Measurements from ENCODE around the gene PIP4P1. TPM values are rescaled to one million over a fixed set of nuclear protein-coding genes. Genes with fewer than 3 reads are reported as not detected.
"Not testable (repeated sequence)": the region's sequence is repeated elsewhere in the genome, so short reads cannot be mapped to it uniquely, and the experiment has no call there.

PIP4P1 gene
- total RNA-seq, 1 experiment from 2014 or later: 32.8 TPM

DNA sequence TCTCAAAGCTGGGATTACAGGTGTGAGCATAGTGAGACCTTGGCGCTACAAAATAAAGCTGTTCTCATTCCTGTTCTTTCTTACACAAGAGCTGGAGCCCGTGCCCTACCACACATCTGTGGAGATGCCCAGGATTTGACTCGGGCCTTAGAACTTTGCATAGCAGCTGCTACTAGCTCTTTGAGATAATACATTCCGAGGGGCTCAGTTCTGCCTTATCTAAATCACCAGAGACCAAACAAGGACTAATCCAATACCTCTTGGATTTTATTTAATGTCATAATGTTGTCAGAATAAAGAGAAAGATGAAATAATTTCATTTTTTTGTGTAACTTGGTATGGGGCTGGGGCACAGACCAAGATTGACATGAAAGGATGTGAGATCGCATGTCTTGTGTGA, 15.5 kb upstream of the PIP4P1 start:
- DNase-seq (ENCODE audit: low spot score): no peak

DNA sequence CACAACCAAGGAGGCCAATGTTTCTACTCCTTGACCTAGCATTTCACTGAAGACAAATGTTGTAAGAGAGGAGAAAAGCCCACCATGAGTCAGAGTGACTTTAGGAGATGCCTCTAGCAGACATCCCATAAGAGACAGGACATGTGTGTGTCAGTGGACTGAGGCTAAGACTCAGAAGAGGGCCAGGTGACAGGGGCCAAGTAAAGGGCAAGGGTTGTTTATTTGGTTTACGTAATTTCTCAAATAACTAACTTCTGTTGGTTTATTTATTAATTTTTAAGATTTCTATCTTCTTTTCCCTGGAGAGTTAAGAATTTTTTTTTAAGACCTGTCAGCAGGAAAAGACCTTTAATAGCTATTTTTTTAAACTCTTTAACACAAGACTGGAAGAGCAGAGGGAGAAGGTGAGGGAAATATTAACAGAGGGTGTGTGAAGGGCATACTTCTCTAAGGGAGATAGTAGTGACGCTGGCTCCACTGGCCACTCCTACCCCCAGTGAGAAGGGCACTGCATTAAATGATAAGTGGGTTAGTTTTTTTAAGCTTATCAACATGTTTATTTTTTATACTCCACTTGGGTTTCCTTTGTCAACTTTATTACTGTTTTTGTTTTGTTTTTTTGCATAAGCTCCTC, 11.4 kb upstream of the PIP4P1 start:
- no peak for DNase-seq (ENCODE audit: low spot score)

DNA sequence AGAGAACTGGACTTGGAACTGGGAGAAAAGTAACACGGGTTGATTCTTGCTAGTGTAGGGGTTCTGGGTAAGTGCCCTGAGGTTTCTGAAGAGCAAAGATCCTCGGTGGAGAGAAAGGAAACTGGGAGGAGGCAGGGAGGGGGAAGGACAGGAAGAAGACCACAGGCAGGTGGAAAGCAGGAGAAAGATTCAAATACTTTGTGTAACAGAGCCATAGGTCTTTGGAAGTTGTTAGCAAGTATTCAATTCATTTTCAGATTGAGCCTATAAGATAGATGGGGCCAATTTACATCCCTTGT, 9.3 kb upstream of the PIP4P1 start:
- DNase-seq (ENCODE audit: low spot score): no peak

DNA sequence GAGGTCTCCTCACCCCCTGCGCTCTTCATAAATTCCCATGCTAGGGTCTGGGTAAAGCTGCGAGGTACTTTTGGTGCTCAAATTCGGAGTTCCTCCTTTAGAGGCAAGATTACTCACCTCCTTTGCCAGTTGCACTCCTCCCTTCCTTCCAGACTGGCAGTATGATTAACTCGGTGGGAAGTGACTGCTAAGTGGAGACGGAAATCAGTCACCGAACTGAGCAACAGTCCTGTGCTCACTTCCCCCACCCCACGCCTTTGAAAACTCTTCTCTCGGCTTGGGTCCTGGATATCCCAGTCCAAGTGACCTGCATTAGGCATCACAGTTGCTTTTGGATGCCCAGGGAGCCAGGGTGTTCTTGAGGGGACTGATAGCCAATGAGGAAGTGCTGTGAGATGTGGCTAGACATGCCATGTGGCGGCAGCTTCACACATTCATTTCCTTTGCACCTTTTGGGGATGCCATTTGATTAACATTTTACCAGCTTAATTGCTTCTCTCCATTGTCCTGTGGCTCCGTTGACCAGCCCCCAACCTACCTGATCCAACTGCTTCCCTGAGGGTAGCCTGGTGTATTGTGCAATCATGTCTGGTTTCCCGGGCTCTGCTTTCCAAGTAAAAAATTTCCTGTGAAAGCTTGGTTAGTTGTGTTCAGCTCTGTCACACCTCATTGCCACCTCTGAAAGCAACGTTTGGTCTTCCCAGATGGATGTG, 8.8 kb upstream of the PIP4P1 start:
- peak; percentile 43 for DNase-seq (ENCODE audit: low spot score)

DNA sequence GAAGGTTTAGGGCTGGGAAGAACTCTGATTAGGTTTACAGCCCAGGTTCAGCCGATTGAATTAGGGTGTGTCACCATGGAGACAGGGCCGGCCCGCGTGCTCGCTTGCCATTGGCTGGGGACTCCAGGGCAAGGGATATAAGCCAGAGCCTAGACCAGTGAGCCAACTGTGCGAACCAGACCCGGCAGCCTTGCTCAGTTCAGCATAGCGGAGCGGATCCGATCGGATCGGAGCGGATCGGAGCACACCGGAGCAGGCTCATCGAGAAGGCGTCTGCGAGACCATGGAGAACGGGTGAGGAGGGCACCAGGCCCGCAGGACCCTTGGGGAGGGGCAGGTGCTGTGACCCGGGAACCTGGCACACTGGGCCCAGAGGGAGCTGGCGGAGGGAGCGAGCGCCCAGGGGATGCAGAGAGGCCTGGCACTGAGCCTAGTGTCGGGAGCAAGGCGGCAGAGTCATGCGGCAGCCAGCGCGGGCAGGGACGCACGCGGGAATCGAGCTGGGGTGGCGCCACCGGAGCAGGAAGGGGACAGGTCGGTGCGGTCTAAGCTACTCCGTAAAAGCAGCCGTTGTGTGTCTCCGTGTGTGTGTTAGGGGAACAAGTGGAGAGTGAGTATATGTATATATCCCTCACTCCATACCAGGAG, 8.1 kb upstream of the PIP4P1 start, which contains the start of gene PNP:
Gene PNP, plus strand, starts transcription at position 165 of the 648 bp plus-strand sequence. Its CDS starts 119 bp downstream, at position 284.
- peak; percentile 82 for DNase-seq (ENCODE audit: low spot score)

DNA sequence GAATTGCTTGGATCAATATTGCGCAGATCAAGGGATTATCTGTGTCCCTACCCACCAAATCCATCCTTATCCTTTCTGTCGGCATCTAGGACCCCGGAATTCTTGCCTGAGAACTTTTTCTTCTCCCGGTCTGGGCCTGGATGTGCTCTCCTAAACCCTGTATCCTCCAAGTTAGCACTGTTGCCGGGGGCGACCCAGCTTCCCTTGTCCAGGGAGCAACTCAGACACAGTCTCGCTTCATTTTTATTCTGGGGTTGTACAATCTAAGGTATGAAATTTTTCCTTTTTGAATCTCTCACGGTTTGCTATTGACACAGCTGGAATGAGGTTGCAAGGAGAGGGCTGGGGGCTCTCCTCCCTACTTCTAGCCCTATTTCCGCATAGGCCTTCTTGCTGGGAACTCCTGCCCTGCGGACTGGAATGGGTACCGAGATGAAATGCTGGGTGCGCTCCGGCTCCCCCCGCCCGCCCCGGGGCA, 7.6 kb upstream of the PIP4P1 start:
- no peak for DNase-seq (ENCODE audit: low spot score)

DNA sequence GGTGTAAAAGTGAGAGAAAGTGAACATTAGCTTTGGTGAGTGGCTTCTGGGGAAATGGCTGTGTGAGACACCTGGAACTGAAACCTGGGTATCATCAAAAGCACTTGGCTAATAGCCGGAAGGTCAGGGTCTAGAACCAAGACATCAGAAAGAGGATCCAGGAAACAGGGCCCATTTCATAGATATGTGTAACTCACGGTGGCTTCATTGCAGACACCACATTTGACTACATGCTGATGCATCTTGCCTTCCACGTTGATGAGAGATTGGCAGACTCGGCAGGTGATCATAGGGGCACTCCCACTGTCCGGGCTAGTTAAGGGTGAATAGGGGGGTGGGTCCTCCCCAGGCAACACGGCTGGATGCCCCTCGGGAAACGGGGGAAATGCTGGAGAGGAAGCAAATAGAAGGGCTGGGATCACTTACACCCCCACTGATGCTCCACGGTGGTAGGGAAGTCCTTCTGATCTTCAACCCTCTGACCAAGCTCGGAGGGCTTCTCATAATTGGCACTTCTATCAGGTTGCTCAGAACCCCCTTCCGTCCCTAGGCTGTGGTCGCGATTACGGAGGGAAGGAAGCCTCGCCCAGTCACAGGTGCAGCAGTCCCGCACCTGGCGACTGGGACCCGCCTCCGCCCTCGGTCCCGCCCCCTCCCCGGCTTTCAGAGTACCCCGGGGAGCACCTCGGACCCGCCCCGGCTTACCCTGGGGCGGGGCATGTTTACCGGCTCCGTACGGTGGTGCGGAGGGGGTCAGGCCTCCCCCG, 593 bp downstream of the PIP4P1 start:
- DNase-seq (ENCODE audit: low spot score): no peak

DNA sequence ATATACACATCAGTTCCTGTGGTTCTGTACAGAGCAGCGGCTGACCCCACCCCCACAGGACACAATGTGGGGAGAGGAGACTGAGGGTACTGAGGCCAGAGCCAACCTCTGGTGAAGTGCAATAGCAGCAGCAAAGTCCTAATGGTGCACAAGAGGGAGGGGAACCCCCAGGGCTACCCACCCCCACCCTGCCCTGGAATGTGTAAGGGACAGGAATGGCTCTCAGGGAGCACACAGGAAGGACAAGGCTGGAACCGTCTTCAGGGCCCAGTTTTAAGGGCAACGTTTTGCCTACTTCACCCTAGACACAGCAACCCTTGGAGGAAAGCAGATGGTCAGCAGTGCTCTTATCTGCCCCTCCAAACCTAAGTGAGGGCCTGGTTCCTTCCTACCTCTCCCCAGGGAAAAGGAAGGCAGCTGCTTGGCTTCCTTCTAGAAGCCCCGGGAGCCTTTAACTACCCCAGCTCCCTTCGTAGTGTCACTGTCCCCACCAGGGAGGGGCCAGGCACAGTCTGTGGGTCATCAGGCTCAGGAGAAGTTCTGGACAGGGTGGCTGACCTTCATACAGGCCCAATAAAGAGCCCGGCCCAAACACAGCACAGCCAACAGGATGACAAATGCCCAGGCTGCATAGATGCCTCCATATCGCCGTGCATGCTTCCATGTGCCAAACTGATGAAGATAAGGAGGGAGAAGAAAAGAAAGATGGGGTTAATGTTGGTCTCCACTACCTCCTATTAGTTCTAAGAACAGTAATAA, 3.0 kb downstream of the PIP4P1 start:
- no peak for DNase-seq (ENCODE audit: low spot score)

DNA sequence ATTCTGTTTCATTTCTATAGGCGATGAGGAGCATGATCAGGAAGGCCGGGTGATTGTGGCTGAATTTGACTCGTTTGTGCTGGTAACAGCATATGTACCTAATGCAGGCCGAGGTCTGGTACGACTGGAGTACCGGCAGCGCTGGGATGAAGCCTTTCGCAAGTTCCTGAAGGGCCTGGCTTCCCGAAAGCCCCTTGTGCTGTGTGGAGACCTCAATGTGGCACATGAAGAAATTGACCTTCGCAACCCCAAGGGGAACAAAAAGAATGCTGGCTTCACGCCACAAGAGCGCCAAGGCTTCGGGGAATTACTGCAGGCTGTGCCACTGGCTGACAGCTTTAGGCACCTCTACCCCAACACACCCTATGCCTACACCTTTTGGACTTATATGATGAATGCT, 4.3 kb downstream of the PIP4P1 start:
- DNase-seq (ENCODE audit: low spot score): no peak

DNA sequence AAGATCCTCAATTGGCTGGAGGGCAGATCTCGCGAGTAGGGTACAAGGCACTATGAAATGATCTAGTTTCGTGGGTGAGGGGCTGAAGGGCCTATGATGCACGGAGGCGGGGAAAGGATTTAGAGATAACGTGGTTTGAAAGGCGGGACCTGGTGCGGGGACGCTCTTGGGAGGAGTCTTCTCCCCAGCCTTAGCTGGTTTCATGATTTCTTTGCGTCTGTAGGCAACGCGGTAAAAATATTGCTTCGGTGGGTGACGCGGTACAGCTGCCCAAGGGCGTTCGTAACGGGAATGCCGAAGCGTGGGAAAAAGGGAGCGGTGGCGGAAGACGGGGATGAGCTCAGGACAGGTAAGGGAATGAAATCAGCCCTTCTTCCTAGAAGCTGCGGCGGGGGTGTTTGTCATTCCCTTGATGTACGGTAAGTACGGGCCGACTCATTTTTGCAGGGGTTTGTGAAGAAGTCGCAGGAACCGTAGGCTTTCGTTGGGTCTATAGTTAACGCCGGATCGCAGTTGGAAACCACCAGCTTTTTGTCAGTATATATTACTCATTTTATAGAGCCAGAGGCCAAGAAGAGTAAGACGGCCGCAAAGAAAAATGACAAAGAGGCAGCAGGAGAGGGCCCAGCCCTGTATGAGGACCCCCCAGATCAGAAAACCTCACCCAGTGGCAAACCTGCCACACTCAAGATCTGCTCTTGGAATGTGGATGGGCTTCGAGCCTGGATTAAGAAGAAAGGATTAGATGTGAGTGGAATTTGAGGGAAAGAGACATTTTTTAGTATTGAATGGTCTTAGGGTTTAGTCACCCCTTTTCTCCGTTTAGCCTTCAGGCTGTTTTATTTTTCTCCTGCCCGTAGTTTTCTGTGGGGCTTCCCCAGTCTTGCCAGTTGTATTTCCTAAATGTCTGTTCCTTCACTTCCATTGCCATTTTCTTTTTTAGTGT, 5.6 kb downstream of the PIP4P1 start:
- DNase-seq (ENCODE audit: low spot score): no peak

DNA sequence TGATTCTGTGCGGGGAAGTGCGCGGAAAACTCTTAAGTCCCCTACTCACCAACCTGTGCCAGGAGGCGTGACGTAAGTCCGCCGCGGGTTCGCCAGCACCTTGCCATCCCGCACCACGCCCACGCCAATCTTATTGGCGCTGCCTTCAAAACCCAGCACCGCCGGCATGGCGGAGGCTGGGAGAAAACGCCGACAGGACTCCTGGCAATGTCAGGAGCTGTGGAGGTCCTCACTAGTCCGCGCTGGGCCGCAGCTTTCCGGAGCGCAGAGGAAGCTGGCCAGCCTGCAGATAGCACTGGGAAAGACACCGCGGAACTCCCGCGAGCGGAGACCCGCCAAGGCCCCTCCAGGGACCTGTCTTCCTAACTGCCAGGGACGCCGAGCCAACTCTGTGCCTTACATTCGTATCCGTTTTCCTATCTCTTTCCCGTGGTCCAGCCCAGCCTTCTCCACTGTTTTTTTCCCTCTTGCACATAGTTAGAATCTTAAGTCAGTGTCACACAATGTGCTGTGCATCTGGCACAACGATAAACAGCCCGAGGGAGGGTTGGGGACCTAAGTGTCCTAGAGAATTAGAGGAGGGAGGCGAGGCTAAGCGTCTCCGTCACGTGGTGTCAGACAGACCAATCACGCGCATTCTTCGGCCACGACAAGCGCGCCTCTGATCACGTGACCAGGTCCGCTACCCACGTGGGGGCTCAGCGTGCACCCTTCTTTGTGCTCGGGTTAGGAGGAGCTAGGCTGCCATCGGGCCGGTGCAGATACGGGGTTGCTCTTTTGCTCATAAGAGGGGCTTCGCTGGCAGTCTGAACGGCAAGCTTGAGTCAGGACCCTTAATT, 6.5 kb downstream of the PIP4P1 start, which contains the start of the genes APEX1 and OSGEP:
Gene APEX1, plus strand, starts transcription at position 711 of the 839 bp plus-strand sequence. CDS start 420 bp downstream, outside the sequence.
Gene OSGEP, minus strand, starts transcription at position 297 of the 839 bp plus-strand sequence. Its CDS starts 129 bp downstream, at position 168.
- peak; percentile 99 for DNase-seq (ENCODE audit: low spot score)

DNA sequence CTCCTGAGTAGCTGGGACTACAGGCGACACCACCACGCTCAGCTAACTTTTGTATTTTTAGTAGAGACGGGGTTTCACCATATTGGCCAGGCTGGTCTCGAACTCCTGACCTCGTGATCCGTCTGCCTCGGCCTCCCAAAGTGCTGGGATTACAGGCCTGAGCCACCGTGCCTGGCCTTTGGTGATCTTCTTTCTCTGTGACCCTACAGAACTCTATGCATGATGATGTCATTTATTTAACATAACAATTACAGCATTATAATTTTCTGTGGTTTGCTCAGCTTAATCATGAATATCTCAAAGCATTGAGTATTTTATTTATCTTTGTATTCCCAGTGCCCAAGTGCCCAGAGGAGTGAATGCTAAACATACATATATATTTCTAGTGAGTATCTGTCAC, 8.4 kb downstream of the PIP4P1 start:
- not testable (repeated sequence) for DNase-seq (ENCODE audit: low spot score)

DNA sequence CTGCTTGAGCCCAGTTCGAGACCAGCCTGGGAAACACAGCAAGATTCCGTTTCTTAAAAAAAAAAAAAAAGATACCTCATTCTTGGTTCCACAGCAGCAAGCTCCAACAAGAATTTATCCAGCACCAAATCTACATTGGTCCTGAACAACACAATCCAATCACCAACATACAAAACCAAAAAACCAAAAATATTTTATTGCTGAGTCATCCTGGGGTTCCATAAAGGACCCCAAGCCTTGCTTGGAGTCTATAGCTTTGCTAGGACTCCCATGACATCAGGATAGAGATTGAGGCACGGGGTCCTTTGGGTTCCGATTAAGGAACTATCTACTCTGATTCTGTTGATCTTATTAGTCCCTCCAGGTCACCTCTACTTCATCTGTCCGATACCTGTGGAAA, 14.3 kb downstream of the PIP4P1 start:
- DNase-seq (ENCODE audit: low spot score): no peak

DNA sequence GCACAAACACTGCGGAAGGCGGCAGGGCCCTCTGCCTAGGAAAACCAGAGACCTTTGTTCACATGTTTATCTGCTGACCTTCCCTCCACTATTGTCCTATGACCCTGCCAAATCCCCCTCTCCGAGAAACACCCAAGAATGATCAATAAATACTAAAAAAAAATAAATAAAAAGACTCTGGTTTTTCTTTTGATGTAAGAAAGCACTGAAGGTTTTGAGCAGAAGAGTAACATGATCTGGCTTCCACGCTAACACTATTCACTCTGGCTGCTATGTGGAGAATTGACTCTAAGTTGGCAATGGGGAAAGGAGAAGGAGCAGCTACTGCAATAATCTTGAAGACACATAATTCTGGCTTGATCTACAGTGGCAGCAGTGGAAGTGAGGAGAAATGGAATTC, 17.6 kb downstream of the PIP4P1 start:
- not testable (repeated sequence) for DNase-seq (ENCODE audit: low spot score)

DNA sequence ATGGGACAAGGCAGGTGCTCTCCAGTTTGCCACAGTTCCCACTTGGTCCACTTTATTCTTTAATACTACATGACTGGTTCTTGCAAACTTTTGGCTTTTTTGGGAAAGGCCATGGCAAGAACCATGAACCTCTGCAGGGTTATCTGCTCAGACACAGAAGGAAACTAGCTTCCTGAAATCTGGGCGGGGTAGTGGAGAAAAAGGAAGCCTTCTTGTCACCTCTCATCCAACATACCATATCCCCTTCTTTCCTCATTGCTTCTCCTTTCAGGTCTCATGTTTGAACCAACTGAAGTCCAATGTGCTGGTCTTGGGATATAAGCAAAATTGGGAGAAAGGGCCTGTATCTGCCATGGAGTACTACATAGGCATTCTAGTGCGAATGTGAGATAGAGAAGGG, 19.8 kb downstream of the PIP4P1 start:
- no peak for DNase-seq (ENCODE audit: low spot score)

DNA sequence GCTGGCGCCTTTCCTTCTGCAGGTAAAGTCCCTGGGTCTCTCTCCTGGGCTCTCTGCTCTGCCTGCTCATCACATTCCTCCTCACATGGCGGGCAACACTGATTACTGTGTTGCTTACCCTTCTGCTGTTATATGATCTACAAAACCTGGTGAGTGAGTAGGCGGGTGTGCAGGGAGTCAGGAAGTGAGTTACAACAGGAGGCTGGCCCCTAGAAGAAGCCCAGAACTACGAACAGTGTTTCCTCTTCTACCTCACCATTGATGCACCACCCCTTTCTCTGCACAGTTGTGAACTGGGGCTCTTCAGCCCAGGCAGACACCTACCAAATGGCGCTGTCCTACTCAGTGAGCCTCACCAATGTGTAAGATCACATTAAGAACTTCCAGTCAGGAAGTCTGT, 20.4 kb downstream of the PIP4P1 start:
- no peak for DNase-seq (ENCODE audit: low spot score)

DNA sequence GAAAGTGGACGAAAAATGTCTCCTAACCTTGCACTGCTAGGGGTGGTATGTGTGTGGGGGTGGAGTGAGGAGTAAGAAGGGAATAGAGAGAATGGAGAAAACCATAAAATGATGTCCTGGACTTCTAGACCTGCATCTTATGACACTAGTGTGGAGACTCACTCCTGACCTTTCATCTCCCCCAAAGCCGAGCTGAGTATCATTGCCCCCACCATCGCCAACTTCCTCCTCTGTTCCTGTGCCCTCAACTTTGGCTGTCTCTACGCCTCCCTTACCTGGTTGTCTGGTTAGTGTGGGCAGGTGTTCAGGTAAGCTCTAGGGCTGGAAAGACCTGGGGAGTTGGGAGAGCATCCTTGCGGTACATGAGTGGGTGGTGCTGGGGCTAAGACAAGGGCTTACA, 20.8 kb downstream of the PIP4P1 start:
- no peak for DNase-seq (ENCODE audit: low spot score)

DNA sequence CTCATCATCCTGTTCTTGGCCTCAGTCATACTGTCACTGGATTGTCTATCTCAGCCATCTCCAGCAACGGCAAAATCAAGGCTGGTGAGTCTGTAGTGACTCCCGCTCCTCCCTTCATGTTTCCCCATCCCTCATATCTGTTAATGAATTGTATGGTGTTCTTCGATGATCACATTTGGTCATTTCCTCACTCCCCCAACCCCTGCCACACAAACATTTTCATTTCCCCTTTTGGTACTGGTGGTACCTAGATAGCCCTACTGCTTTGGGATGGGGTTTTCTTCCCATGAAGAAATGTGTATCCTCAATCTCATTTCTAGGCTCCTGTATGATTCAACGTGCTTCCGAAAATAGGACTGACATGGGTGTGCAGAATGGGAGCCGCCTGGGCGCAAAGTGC, 22.6 kb downstream of the PIP4P1 start:
- DNase-seq (ENCODE audit: low spot score): no peak

DNA sequence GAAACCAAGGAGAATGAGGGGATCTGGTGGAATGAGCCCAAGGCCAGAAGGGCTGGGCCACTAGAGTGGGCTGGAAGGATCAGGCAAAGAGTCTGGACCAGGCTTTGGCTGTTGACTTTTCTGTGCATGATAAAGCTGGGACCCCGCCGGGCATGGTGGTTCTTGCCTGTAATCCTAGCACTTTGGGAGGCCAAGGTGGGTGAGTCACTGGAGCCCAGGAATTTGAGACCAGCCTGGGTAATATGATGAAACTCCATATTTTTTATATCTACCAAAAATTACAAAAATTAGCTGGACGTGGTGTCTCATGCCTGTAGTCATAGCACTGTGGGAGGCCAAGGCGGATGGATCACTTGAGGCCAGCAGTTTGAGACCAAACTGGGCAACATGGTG, 24.9 kb downstream of the PIP4P1 start:
- DNase-seq (ENCODE audit: low spot score): no peak

Measured in H4 (cell line).